Measurements from ENCODE around the gene PLCL1.
"Not testable (repeated sequence)": the region's sequence is repeated elsewhere in the genome, so short reads cannot be mapped to it uniquely, and the experiment has no call there.

The PLCL1 gene

DNA sequence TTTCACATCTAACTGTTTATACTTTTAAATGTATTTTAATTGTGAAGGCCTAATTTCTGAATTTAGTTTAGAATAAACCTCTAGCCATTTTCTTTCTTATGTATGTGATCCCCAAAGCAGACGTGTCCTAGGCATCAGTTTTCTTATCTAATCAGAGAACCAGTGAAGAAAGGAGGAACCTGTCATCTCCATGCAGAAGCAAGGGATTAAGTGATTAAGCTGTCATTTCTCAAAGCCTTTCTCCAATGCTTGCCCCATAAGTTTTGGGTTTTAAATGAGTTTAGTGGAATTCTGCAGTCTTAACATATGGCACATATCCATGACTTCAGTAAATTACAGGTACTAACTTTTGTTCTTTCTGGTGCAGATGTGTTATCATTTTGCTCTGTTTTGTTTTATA, 190.4 kb downstream of the PLCL1 start:
- FAIRE-seq (no peak), DNase-seq (ENCODE audit: low spot score) (no peak)

DNA sequence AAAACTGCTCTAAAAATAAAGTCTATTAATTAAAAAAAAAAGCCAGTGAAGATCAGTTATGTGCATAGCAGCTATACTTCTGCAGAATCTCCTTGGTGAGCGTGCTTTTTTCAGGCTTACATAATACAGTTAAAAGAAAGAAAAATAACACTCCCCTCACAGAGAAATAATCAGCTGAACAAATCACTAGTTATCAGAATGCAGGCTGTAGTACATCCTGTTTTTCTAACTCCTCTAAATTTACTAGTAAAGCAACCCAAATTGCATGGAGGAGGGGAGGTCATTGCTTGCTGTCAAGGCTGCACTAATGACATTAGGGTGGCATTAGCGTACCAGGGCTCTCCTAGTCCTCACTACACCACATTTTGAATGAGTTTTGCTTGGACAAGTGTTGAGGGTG, 192.2 kb downstream of the PLCL1 start:
- DNase-seq (ENCODE audit: low spot score) (no peak), FAIRE-seq (no peak)

- FAIRE-seq: no peak
- DNase-seq (ENCODE audit: low spot score): no peak
These were observed 192.7 kb downstream of the PLCL1 start for GRCh38 chr2:197997083-197997541.

- DNase-seq (ENCODE audit: low spot score): no peak
- FAIRE-seq: no peak
These were observed 194.3 kb downstream of the PLCL1 start for GRCh38 chr2:197998702-197999101.

- FAIRE-seq (no peak), DNase-seq (ENCODE audit: low spot score) (no peak)
These were observed 196.0 kb downstream of the PLCL1 start for GRCh38 chr2:198000417-198000816.

- DNase-seq (ENCODE audit: low spot score): no peak
- no peak for FAIRE-seq
These were observed 199.8 kb downstream of the PLCL1 start for GRCh38 chr2:198004173-198004572.

- DNase-seq (ENCODE audit: low spot score) (no peak), FAIRE-seq (no peak)
These were observed 200.8 kb downstream of the PLCL1 start for GRCh38 chr2:198004921-198005829.

GRCh38 chr2:198006733-198007132, 202.3 kb downstream of the PLCL1 start:
- FAIRE-seq (no peak), DNase-seq (ENCODE audit: low spot score) (no peak)

DNA sequence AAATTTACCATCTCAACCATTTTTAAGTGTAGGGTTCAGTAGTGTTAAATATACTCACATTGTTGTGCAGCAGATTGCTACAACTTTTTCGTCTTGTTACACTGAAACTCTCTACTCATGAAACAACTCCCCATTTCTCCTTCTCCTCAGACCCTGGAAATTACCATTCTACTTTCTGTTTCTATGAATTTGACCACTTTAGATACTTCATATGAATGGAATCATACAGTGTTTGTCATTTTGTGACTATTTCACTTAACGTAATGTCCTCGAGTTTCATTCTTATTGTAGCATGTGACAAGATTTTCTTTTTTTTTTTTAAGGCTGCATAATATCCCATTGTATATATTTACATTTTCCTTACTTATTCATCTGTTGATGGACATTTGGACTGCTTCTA, 203.8 kb downstream of the PLCL1 start:
- FAIRE-seq: no peak

DNA sequence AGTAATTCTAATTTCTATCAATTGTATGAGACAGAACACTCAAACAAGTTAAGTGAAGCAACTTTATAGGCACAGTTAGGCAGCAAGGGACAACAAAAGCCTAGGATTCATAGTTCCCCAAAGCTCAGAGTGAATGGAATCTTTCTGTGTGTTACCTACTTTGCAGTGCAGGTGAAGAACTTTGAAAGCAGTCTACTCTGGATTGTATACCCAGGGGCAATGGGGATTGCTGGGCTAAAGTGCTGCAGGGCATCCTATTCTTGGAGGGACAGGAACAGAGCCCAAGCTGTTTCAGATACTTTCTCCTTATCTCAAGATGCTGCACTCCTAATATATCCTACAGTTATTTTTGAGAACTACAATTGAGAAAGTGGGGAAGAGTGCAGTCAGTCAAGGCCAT, 207.6 kb downstream of the PLCL1 start:
- DNase-seq (ENCODE audit: low spot score) (no peak), FAIRE-seq (no peak)

More for the DNA sequence above, 203.8 kb downstream of the PLCL1 start:
- no peak for DNase-seq (ENCODE audit: low spot score)

- DNase-seq (ENCODE audit: low spot score) (no peak), FAIRE-seq (no peak)
These were observed 211.8 kb downstream of the PLCL1 start for GRCh38 chr2:198016243-198016642.

GRCh38 chr2:198017068-198017467, 212.7 kb downstream of the PLCL1 start:
- no peak for FAIRE-seq
- no peak for DNase-seq (ENCODE audit: low spot score)

- FAIRE-seq (no peak), DNase-seq (ENCODE audit: low spot score) (no peak)
These were observed 224.6 kb downstream of the PLCL1 start for GRCh38 chr2:198028955-198029354.

GRCh38 chr2:198029576-198029975, 225.2 kb downstream of the PLCL1 start:
- FAIRE-seq; DNase-seq (ENCODE audit: low spot score): not testable (repeated sequence)

GRCh38 chr2:198033626-198034025, 229.2 kb downstream of the PLCL1 start:
- DNase-seq (ENCODE audit: low spot score) (no peak), FAIRE-seq (no peak)

GRCh38 chr2:198036029-198036879, 231.9 kb downstream of the PLCL1 start:
- DNase-seq (ENCODE audit: low spot score) (no peak), FAIRE-seq (no peak)

DNA sequence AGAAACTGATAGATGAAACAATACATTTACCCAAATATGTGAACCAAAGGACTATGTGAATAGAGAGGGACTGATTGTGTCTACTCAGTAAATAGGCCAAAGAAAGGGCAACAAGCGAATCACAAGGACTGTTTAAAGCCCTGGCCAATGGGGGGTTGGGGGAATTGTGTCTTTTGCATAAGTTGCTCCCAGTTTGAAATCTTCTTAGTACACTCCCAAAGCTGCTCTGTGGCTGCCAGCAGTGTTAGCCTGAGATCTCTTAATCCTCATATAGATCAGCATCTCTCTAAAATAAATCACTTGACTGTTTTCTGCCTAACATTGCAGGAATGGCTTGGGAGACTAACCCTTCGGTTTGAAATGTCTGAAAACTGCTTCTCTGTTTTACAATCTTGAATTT, 236.4 kb downstream of the PLCL1 start:
- FAIRE-seq: no peak
- no peak for DNase-seq (ENCODE audit: low spot score)

DNA sequence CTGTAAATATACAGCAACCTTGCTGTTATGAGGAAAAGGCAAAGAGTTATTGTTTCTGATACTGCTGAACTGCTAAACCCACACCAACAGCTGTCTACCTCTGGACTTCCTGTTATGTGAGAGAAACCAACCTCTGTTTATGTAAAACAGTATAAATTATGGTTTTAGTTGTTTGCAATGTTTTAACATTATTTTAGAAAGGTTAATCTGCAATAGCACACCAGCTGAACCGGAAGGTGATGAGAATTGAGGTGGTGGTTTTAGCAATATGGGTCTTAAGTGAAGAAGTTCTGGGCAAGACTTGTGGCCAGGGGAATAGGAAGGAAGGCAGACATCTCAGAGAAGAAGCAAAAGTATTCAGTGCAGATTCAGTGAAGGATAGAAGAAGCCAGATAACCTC, 237.8 kb downstream of the PLCL1 start:
- DNase-seq (ENCODE audit: low spot score) (no peak), FAIRE-seq (no peak)

DNA sequence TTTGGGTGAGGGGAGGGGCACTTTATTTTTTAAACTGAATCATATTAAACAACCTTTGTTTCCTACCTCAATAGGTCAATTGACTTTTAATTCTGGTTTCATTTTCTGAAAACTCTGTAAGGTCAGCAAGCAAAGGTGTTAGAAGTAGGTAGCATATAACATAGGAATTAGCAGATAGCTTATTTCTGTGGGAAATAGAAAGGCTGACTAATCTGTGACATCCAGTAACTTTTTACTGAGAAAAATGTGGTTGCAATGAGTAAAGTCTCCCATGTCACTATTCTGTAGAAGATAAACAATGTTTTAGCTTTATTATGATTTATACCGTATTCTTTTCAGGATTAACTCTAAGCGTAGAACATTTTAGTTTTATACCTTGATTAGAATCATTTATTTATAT, 240.4 kb downstream of the PLCL1 start:
- DNase-seq (ENCODE audit: low spot score): no peak
- no peak for FAIRE-seq

DNA sequence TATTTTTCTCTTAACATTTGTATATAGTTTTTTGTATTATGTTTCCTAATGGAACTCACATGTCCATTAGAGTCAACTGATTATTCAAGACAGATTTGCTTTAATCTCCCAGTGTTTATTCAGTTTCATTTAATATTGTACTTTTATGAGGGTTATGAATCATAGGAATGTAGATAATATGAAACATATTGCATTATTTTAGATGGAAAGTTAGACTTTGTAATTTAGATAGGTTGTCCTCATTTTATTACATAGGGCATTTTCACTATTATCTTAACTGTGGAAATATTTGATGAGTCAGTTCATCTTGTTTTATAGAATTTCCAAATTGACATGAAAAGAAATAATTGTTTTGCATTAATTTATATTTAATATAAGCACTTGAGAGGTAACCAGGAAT, 240.8 kb downstream of the PLCL1 start:
- FAIRE-seq (no peak), DNase-seq (ENCODE audit: low spot score) (no peak)

- DNase-seq (ENCODE audit: low spot score) (no peak), FAIRE-seq (no peak)
These were observed 248.3 kb downstream of the PLCL1 start for GRCh38 chr2:198052741-198053140.

DNA sequence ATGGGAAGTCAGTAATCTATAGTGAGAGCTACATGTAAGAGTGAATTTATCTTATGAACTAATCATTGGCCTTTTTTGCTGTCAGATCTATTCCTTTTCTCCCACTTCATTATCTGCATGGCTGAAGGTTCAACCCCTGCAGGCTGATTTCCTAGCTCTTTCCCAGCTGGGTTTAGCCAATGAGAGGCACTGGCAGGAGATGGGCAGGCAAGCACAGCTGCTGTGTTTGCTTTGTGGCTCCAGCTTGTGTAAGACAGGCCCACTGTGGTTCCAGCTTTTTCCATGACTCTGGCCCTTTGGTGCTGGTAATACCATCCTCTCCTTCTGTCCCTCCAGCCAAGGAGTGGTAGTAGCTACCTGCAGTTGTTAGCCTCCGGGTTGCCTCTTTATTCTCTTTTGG, 248.8 kb downstream of the PLCL1 start:
- no peak for FAIRE-seq
- DNase-seq (ENCODE audit: low spot score): no peak

Data from RCC 7860 (cell line).